H1 (cell line): Measurements from ENCODE around the gene CCDC60. TPM values are rescaled to one million over a fixed set of nuclear protein-coding genes. Genes with fewer than 3 reads are reported as not detected.

ENCODE experiments used
- CTCF ChIA-PET: fragments of 300-600 bp; sonication (Branson Sonifier 250); formaldehyde crosslinking; loops from one replicate; lab custom pipeline; 2021; ENCODE audit not compliant: partially characterized antibody; lab: Charles Lee
- POLR2A ChIA-PET: fragments of 300-600 bp; sonication (Branson Sonifier 250); formaldehyde crosslinking; loops from one replicate; lab custom pipeline; 2021; ENCODE audit warnings: inconsistent platforms; ENCODE audit not compliant: partially characterized antibody; lab: Charles Lee
- DNase-seq, 2 experiments: peaks; one replicate each; pipeline versions ENCODE4 v3.0.0 to v3.0.0-alpha.2; 2010 to 2022; ENCODE audit warnings: low spot score in 2 of 2, low read depth in 1 of 2, mixed read lengths in 1 of 2
- FAIRE-seq: peaks from 2 replicates; lab custom pipeline; 2011; peaks lifted over from hg19 to GRCh38; lab: Jason Lieb, UNC
- H2AFZ ChIP-seq: 2 replicates; pipeline ENCODE4 v1.8.1; 2012; ENCODE audit warnings: low read length, inconsistent platforms
- H2AK5ac ChIP-seq: 2 replicates; pipeline ENCODE4 v1.6.1; 2013; ENCODE audit warnings: low read depth, low read length
- H2BK120ac ChIP-seq: replicated peaks from 2 replicates; pipeline ENCODE3; 2013; ENCODE audit warnings: low read depth, low read length, inconsistent platforms
- H2BK12ac ChIP-seq: 2 replicates; pipeline ENCODE4 v1.6.1; 2013; ENCODE audit warnings: low read depth, low read length
- H2BK15ac ChIP-seq: 2 replicates; pipeline ENCODE4 v1.6.1; 2013; ENCODE audit warnings: low read length
- H2BK20ac ChIP-seq: 2 replicates; pipeline ENCODE4 v1.6.1; 2013; ENCODE audit warnings: low read length
- H2BK5ac ChIP-seq: 2 replicates; pipeline ENCODE4 v1.6.1; 2013; ENCODE audit warnings: low read depth, low read length
- H3K14ac ChIP-seq: 2 replicates; pipeline ENCODE4 v1.6.1; 2013; ENCODE audit warnings: inconsistent platforms; ENCODE audit not compliant: insufficient read length
- H3K18ac ChIP-seq: 2 replicates; pipeline ENCODE4 v1.6.1; 2013; ENCODE audit warnings: low read length; ENCODE audit errors: extremely low read depth
- H3K23ac ChIP-seq: 2 replicates; pipeline ENCODE4 v1.6.1; 2013; ENCODE audit warnings: inconsistent platforms; ENCODE audit not compliant: insufficient read length
- H3K23me2 ChIP-seq: 2 replicates; pipeline ENCODE4 v1.6.1; 2013; ENCODE audit warnings: low read depth, low read length
- H3K27ac ChIP-seq: 2 replicates; pipeline ENCODE4 v1.6.1; 2011; ENCODE audit warnings: low read depth, low read length, inconsistent platforms
- H3K27me3 ChIP-seq, 4 experiments: replicated peaks in 1 of 4; 1 replicate in 1 of 4; 2 replicates in 3 of 4; pipeline versions ENCODE4 v1.6.1 to v1.8.1; 2011 to 2013; ENCODE audit warnings: low read length in 3 of 4, mild to moderate bottlenecking in 3 of 4, inconsistent platforms in 2 of 4, mixed read lengths in 2 of 4, moderate library complexity in 1 of 4; ENCODE audit not compliant: control insufficient read depth in 3 of 4, insufficient read depth in 3 of 4; ENCODE audit errors: extremely low read depth in 1 of 4
- H3K36me3 ChIP-seq, 4 experiments: 2 replicates each; pipeline versions ENCODE4 v1.6.1 to v1.8.1; 2011 to 2013; ENCODE audit warnings: mild to moderate bottlenecking in 4 of 4, low read length in 3 of 4, moderate library complexity in 2 of 4, control low read depth in 1 of 4, inconsistent platforms in 1 of 4; ENCODE audit not compliant: insufficient read depth in 4 of 4, control insufficient read depth in 2 of 4
- H3K4ac ChIP-seq: replicated peaks from 2 replicates; pipeline ENCODE3; 2013; ENCODE audit warnings: low read length, low read depth, mixed read lengths, inconsistent platforms; ENCODE audit not compliant: insufficient read length
- H3K4me1 ChIP-seq, 4 experiments: replicated peaks in 1 of 4; 1 replicate in 1 of 4; 2 replicates in 3 of 4; pipeline versions ENCODE4 v1.6.1 to v1.8.1; 2011 to 2013; ENCODE audit warnings: low read length in 3 of 4, inconsistent platforms in 2 of 4, mixed read lengths in 1 of 4; ENCODE audit not compliant: insufficient read depth in 4 of 4, control insufficient read depth in 3 of 4
- H3K4me2 ChIP-seq, 2 experiments: 2 replicates each; pipeline versions ENCODE4 v1.6.1 to v1.8.1; 2011 to 2013; ENCODE audit warnings: low read depth in 2 of 2, low read length in 2 of 2, control low read depth in 1 of 2, inconsistent platforms in 1 of 2, mild to moderate bottlenecking in 1 of 2; ENCODE audit not compliant: insufficient read depth in 1 of 2
- H3K4me3 ChIP-seq, 4 experiments: fragments of 200-600, 300-600 bp in 1 of 4; sonication (generic), shearing (Covaris generic), sonication (Bioruptor Twin) in 1 of 4; 2 replicates each; pipeline versions ENCODE4 v1.5.1 to v1.8.1; 2011 to 2016; ENCODE audit warnings: low read length in 4 of 4, low read depth in 3 of 4, control low read depth in 2 of 4, inconsistent platforms in 2 of 4, mild to moderate bottlenecking in 2 of 4, mixed read lengths in 1 of 4, moderate library complexity in 1 of 4; ENCODE audit not compliant: insufficient read depth in 2 of 4; ENCODE audit errors: extremely low read depth in 1 of 4
- H3K56ac ChIP-seq: replicated peaks from 2 replicates; pipeline ENCODE3; 2013; ENCODE audit warnings: low read depth, mild to moderate bottlenecking, mixed read lengths, low read length, inconsistent platforms; ENCODE audit not compliant: insufficient read length
- H3K79me1 ChIP-seq: 2 replicates; pipeline ENCODE4 v1.6.1; 2013; ENCODE audit warnings: low read depth, low read length, control low read depth
- H3K79me2 ChIP-seq, 2 experiments: 2 replicates each; pipeline versions ENCODE4 v1.6.1 to v1.8.1; 2012 to 2013; ENCODE audit warnings: low read length in 2 of 2, mild to moderate bottlenecking in 2 of 2, inconsistent platforms in 1 of 2; ENCODE audit not compliant: insufficient read depth in 2 of 2, control insufficient read depth in 1 of 2
- H3K9ac ChIP-seq, 4 experiments: replicated peaks in 1 of 4; 1 replicate in 1 of 4; 2 replicates in 3 of 4; pipeline versions ENCODE4 v1.6.1 to v1.8.1; 2011 to 2013; ENCODE audit warnings: low read depth in 3 of 4, low read length in 3 of 4, control low read depth in 2 of 4, mild to moderate bottlenecking in 2 of 4, moderate library complexity in 2 of 4, inconsistent platforms in 1 of 4; ENCODE audit errors: extremely low read depth in 1 of 4
- H3K9me3 ChIP-seq, 2 experiments: 2 replicates each; pipeline versions ENCODE4 v1.6.1 to v1.8.1; 2012 to 2013; ENCODE audit warnings: mild to moderate bottlenecking in 2 of 2, moderate library complexity in 2 of 2, control low read depth in 1 of 2, inconsistent platforms in 1 of 2, low read depth in 1 of 2, low read length in 1 of 2, mixed read lengths in 1 of 2; ENCODE audit not compliant: insufficient read depth in 2 of 2
- H4K20me1 ChIP-seq, 2 experiments: replicated peaks in 1 of 2; 2 replicates each; pipeline versions ENCODE3 to v1.8.1; 2011 to 2013; ENCODE audit warnings: inconsistent platforms in 2 of 2, low read length in 2 of 2, mild to moderate bottlenecking in 1 of 2; ENCODE audit not compliant: insufficient read depth in 2 of 2, control insufficient read depth in 1 of 2
- H4K5ac ChIP-seq: 2 replicates; pipeline ENCODE4 v1.6.1; 2013; ENCODE audit warnings: low read length, low read depth, mixed read lengths, inconsistent platforms; ENCODE audit not compliant: insufficient read length
- H4K8ac ChIP-seq: 2 replicates; pipeline ENCODE4 v1.8.0; 2013; ENCODE audit warnings: mild to moderate bottlenecking, moderate library complexity, low read length, inconsistent platforms; ENCODE audit not compliant: insufficient read depth; ENCODE audit errors: extremely low read depth
- H4K91ac ChIP-seq: replicated peaks from 2 replicates; pipeline ENCODE3; 2013; ENCODE audit warnings: low read length, mixed read lengths, inconsistent platforms; ENCODE audit not compliant: insufficient read length
- NANOG ChIP-seq: IDR thresholded peaks from 2 replicates; pipeline ENCODE4 v1.6.1; 2011; ENCODE audit warnings: low read length, low read depth, mild to moderate bottlenecking, inconsistent platforms; ENCODE audit not compliant: insufficient read depth, poor library complexity, severe bottlenecking
- POU5F1 ChIP-seq: IDR thresholded peaks from 2 replicates; pipeline ENCODE4 v1.6.1; 2011; ENCODE audit warnings: low read depth, mild to moderate bottlenecking, low read length, moderate library complexity
- RFX5 ChIP-seq: IDR thresholded peaks from 2 replicates; pipeline ENCODE4 v1.6.1; 2011; ENCODE audit warnings: low read depth, low read length, improper control_type of control experiment, borderline replicate concordance
- SAP30 ChIP-seq: fragments of 300-600 bp; sonication (generic); IDR thresholded peaks from 2 replicates; pipeline ENCODE4 v1.7.1; 2012; ENCODE audit warnings: low read length, moderate library complexity, mild to moderate bottlenecking, inconsistent platforms; ENCODE audit not compliant: insufficient read depth, insufficient replicate concordance
- SIN3A ChIP-seq, 2 experiments: IDR thresholded peaks in 1 of 2; conservative IDR thresholded peaks in 1 of 2; 2 replicates each; pipeline ENCODE4 v1.6.1; 2011 to 2012; ENCODE audit warnings: low read length in 2 of 2, improper control_type of control experiment in 1 of 2, low read depth in 1 of 2, mild to moderate bottlenecking in 1 of 2
- SP1 ChIP-seq: IDR thresholded peaks from 2 replicates; pipeline ENCODE4 v1.6.1; 2011; ENCODE audit warnings: low read depth, low read length
- WGBS, 2 experiments: shearing (Covaris generic) in 1 of 2; methylation state at CpG; one replicate each; pipeline versions ENCODE4 v1.1.6 to v1.1.7; 2013 to 2015; ENCODE audit warnings: low lambda C conversion rate in 2 of 2, mixed read lengths in 2 of 2, inconsistent platforms in 1 of 2, low coverage in 1 of 2, missing lambda C conversion rate in 1 of 2; ENCODE audit not compliant: insufficient replicate concordance in 2 of 2, insufficient coverage in 1 of 2, insufficient read length in 1 of 2; ENCODE audit errors: extremely low coverage in 1 of 2, missing lambda C conversion rate in 1 of 2; 5-methylcytosine and 5-hydroxymethylcytosine counted together
- polyA plus RNA-seq, 7 experiments: library from polyadenylated mRNA; depleted of rRNA in 3 of 7; stranded (reverse) in 5 of 7; unstranded in 2 of 7; fragments of >200 nt in 5 of 7; fragments of 200-250 nt in 2 of 7; gene quantifications; 1 replicate in 5 of 7; 2 replicates in 1 of 7; 4 replicates in 1 of 7; pipeline versions ENCODE4 v1.2.1 to v1.2.3, GENCODE V29; 2011 to 2013; ENCODE audit warnings: missing spikeins in 2 of 7, mixed read lengths in 2 of 7
- total RNA-seq: library from RNA; stranded (reverse); fragmentation: NEBNext Ultra II Directional; extraction: Animal tissue kit (Norgen Biotek cat#: 25700); gene quantifications from 2 replicates; pipeline ENCODE4 v1.2.1, GENCODE V29; 2021
- TF ChIP-seq, protein P1 (sequence below): IDR thresholded peaks from 2 replicates; pipeline ENCODE4 v1.6.1; 2012; ENCODE audit warnings: low read length, inconsistent platforms
- TF ChIP-seq, protein P2 (sequence below): IDR thresholded peaks from 2 replicates; pipeline ENCODE4 v1.6.1; 2012; ENCODE audit warnings: inconsistent platforms

Gene CCDC60
- total and polyA plus RNA-seq, 2 of the 8 experiments (the other 6 are each of a cell fraction or from before 2014, with no cell fraction given): 0.05 TPM; not detected in 1

DNA sequence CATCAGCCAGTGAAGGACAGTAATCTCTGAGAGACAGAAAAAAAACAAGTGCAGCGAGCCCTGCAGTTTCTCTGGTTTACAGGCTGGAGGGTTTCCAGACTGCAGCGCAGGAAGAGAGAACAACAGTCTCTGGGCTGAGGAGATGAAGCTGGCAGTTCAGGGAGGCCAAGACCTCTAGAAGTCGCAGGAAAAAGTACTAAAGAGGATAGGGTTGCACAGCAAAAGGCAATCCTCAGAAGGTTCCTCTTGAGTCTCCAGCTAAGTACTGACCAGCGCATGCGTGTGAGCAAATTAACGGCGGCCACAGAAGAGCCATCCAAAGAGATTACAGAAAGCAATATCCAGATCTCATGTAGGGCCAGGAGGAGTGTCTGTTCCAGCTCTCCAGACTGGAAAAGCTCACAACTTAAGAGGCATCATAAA is 12.2 kb upstream of the CCDC60 start:
- Histone ChIP-seq H3K18ac (no peak overlapping the region), H3K14ac (no peak overlapping the region), H3K79me1 (no peaks in the 10 kb centered on the region), H3K9ac (no peak overlapping the region), H3K23ac (no peak overlapping the region), H2AFZ (no peak overlapping the region), H3K36me3 (no peaks in the 10 kb centered on the region), H3K4me2 (no peak overlapping the region), H2BK5ac (no peak overlapping the region), H2BK20ac (no peak overlapping the region), H2BK12ac (no peak overlapping the region), H2BK15ac (no peak overlapping the region), H3K27me3 (no peaks in the 10 kb centered on the region), H4K91ac (no peak overlapping the region), H3K4me3 (no peak overlapping the region), H4K20me1 (no peaks in the 10 kb centered on the region), H3K9me3 (no peaks in the 10 kb centered on the region), H3K4me1 (no peaks in the 10 kb centered on the region), H3K27ac (no peak overlapping the region), H3K56ac (no peak overlapping the region), H3K23me2 (no peaks in the 10 kb centered on the region), H4K8ac (no peak overlapping the region), H2BK120ac (no peak overlapping the region), H3K79me2 (no peaks in the 10 kb centered on the region), H4K5ac (no peak overlapping the region), H2AK5ac (no peak overlapping the region), H3K4ac (no peak overlapping the region)
- DNase-seq (no peak), FAIRE-seq (no peak)
- WGBS, 2 experiments: 87% methylated on average over 7 of the region's 7 CpGs; no CpG with 5 or more reads in 1 of the 2 experiments
- POLR2A ChIA-PET: interaction anchor here (0.9 kb wide), 1 partner anchor 9 kb away, joined by 3 read pairs; no protein-coding TSS in a partner anchor
- CTCF ChIA-PET: interaction anchor here (0.5 to 1.7 kb wide), 7 partner anchors 10 to 1261 kb away, joined by 3 to 4 read pairs (median 3); no protein-coding TSS in a partner anchor
- TF ChIP-seq, protein P1, sequence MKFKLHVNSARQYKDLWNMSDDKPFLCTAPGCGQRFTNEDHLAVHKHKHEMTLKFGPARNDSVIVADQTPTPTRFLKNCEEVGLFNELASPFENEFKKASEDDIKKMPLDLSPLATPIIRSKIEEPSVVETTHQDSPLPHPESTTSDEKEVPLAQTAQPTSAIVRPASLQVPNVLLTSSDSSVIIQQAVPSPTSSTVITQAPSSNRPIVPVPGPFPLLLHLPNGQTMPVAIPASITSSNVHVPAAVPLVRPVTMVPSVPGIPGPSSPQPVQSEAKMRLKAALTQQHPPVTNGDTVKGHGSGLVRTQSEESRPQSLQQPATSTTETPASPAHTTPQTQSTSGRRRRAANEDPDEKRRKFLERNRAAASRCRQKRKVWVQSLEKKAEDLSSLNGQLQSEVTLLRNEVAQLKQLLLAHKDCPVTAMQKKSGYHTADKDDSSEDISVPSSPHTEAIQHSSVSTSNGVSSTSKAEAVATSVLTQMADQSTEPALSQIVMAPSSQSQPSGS: no peak
- TF ChIP-seq NANOG (no peak), SP1 (no peak), SAP30 (no peak), POU5F1 (no peak), RFX5 (no peak), SIN3A (conservative IDR thresholded peaks at IDR 0.05 in 1 of 2, IDR thresholded peaks at IDR 0.05 in 1 of 2; ENCODE audit: low read depth in 1 of 2, low read length in 2 of 2) (no peak)
- TF ChIP-seq, protein P2, sequence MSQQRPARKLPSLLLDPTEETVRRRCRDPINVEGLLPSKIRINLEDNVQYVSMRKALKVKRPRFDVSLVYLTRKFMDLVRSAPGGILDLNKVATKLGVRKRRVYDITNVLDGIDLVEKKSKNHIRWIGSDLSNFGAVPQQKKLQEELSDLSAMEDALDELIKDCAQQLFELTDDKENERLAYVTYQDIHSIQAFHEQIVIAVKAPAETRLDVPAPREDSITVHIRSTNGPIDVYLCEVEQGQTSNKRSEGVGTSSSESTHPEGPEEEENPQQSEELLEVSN: no peak
